OCI-LY1 (cell line): ENCODE data around the gene ERCC4.

Experiments
- EZH2 ChIP-seq: fragments of 200-600 bp; sonication (generic), shearing (Covaris generic); IDR thresholded peaks from 2 replicates; pipeline ENCODE4 v1.8.0; 2017; ENCODE audit warnings: borderline replicate concordance, mixed run types, mild to moderate bottlenecking, antibody characterized with exemption, low read length, moderate library complexity, mixed read lengths
- TF ChIP-seq, protein P1 (sequence below): fragments of 200-600 bp; sonication (generic), shearing (Covaris generic); IDR thresholded peaks from 2 replicates; pipeline ENCODE4 v1.5.1; 2017; ENCODE audit warnings: mild to moderate bottlenecking, antibody characterized with exemption, low read length, moderate library complexity, mixed read lengths

DNA sequence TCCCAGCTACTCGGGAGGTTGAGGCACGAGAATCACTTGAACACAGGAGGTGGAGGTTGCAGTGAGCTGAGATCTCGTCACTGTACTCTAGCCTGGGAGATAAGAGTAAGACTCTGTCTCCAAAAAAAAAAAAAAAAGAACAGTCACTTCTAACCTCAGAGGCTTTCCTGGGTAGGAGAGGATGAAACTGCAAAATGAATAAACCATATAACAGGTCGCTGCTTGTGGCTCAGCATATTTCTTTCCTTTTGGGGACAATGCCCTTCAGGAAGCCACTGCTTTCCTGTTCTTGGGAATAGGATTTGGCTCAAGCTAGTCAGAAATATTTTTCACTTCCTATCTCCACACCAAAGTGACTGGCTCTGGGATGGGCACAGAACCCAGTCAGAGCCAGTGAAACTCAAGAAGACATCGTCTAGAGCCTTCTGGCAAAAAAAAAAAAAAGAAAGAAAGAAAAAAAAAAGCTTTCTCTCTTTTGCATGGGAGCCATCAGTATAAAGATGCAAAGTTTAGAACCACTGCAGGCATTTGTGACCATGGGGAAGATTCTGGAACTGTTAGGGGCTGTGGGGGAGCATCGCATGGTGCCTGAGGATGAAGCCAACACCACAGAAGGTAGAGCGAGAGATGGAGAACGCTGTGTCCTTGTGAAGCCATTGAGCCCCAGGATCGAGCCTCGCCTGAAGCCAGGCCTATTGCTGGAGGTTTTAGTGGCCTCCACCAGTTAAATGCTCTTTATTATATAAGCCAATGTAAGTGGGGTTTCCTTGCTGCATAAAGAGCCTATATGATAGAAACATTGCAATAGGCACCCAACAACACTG lies 79.3 kb downstream of the ERCC4 start:
- TF ChIP-seq, protein P1, sequence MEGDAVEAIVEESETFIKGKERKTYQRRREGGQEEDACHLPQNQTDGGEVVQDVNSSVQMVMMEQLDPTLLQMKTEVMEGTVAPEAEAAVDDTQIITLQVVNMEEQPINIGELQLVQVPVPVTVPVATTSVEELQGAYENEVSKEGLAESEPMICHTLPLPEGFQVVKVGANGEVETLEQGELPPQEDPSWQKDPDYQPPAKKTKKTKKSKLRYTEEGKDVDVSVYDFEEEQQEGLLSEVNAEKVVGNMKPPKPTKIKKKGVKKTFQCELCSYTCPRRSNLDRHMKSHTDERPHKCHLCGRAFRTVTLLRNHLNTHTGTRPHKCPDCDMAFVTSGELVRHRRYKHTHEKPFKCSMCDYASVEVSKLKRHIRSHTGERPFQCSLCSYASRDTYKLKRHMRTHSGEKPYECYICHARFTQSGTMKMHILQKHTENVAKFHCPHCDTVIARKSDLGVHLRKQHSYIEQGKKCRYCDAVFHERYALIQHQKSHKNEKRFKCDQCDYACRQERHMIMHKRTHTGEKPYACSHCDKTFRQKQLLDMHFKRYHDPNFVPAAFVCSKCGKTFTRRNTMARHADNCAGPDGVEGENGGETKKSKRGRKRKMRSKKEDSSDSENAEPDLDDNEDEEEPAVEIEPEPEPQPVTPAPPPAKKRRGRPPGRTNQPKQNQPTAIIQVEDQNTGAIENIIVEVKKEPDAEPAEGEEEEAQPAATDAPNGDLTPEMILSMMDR, result no peak
- no peak for TF ChIP-seq EZH2
